Astrocyte of the cerebellum (primary cell): ENCODE results near the gene ANK2.
"Not testable (repeated sequence)": the region's sequence is repeated elsewhere in the genome, so short reads cannot be mapped to it uniquely, and the experiment has no call there.

ENCODE experiments used
- DNase-seq: peaks from one replicate; pipeline ENCODE4 v3.0.0-alpha.2; 2011; ENCODE audit warnings: low read depth
- H3K4me3 ChIP-seq: 2 replicates; pipeline ENCODE4 v1.5.1; 2011; ENCODE audit warnings: mild to moderate bottlenecking, low read depth, low read length, moderate library complexity
- in situ Hi-C: cut with HindIII; loops from 2 replicates; pipeline ENCODE4 v1.10.0; 2017; ENCODE audit warnings: low sequenced_read_pairs
- TF ChIP-seq, protein P1 (sequence below): IDR thresholded peaks from 2 replicates; pipeline ENCODE4 v1.5.1; 2012; ENCODE audit warnings: low read length, low read depth, moderate library complexity, mild to moderate bottlenecking; ENCODE audit errors: missing control alignments

ANK2 gene

GRCh38 chr4:113065629-113066028 is 16.2 kb downstream of the ANK2 start:
- TF ChIP-seq, protein P1, sequence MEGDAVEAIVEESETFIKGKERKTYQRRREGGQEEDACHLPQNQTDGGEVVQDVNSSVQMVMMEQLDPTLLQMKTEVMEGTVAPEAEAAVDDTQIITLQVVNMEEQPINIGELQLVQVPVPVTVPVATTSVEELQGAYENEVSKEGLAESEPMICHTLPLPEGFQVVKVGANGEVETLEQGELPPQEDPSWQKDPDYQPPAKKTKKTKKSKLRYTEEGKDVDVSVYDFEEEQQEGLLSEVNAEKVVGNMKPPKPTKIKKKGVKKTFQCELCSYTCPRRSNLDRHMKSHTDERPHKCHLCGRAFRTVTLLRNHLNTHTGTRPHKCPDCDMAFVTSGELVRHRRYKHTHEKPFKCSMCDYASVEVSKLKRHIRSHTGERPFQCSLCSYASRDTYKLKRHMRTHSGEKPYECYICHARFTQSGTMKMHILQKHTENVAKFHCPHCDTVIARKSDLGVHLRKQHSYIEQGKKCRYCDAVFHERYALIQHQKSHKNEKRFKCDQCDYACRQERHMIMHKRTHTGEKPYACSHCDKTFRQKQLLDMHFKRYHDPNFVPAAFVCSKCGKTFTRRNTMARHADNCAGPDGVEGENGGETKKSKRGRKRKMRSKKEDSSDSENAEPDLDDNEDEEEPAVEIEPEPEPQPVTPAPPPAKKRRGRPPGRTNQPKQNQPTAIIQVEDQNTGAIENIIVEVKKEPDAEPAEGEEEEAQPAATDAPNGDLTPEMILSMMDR: no peak
- no peak overlapping the region for H3K4me3 ChIP-seq
- in situ Hi-C loops: no loop called here
- no peak for DNase-seq

DNA sequence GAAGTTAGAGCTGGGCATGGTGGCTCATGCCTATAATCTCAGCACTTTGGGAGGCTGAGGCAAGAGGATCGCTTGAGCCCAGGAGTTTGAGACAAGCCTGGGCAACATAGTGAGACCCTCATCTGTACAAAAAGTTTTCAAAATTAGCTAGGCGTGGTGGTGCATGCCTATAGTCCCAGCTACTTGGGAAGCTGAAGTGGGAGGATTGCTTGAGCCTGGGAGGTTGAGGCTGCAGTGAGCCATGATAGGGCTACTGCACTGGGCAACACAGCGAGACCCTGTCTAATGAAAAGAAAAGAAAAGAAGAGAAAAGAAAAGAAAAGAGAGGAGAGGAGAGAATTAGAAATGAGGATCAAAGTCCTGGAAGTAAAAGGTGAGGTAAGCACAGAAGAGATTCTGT is 19.3 kb downstream of the ANK2 start:
- in situ Hi-C loops, DNase-seq, H3K4me3 ChIP-seq: not testable (repeated sequence)

DNA sequence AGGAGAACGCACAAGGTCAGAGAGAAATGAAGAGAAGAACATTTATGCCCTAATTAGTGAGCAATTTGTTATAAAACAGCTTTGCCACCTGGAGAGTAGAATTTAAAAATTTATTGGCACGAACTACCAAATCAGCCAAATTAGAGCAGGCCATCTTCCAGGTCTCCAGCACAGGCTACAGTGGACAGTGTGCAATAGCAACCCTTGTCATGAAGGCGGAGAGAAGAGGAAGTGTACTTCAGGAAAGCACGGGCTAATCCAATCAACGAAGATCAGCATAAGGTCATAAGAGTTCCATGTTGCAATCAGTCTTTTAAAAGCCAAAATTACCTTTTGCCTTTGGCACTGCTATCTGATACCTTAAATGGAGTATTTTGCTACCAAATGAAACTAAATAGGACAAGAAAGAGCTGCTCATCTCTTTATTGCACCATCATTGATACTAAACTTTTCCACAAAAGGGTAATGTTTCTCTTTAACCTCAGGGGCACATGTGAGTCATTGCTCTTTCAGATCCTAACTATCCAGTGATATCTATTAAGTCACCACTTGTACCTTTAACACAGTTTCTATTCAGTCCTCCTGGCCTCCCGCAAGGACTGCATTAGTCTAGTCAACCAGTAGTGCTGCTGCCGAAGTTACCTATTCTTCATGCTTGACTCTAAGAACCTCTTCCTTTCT is 19.9 kb downstream of the ANK2 start:
- no peak for DNase-seq
- in situ Hi-C loops: no loop called here
- H3K4me3 ChIP-seq: no peak overlapping the region
- TF ChIP-seq, protein P1: no peak

GRCh38 chr4:113070755-113071154 is 21.3 kb downstream of the ANK2 start:
- in situ Hi-C loops: no loop called here
- TF ChIP-seq, protein P1: no peak
- no peak overlapping the region for H3K4me3 ChIP-seq
- DNase-seq: no peak

DNA sequence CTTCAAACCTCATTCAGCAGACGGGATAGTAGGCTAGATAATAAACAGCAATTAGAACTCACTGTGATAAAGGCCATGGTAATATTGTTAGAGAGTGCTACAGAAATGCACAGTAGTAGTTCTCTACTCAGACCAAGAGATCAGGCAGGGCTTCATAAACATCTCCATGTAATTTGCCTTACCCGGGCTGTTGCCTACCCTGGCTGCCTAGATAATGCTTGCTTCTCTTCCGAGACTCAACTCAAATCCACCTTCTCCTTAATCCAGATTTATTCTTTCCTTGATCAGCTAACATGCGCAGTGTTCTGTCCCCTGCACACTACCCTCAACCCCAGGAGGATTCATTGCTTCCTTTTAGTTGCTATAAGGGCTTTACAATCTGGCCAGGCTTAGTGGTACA is 21.8 kb downstream of the ANK2 start:
- in situ Hi-C loops: no loop called here
- H3K4me3 ChIP-seq: no peak overlapping the region
- TF ChIP-seq, protein P1: no peak
- no peak for DNase-seq

GRCh38 chr4:113071805-113072204 is 22.4 kb downstream of the ANK2 start:
- H3K4me3 ChIP-seq: no peak overlapping the region
- no peak for DNase-seq
- TF ChIP-seq, protein P1: no peak
- in situ Hi-C loops: no loop called here

DNA sequence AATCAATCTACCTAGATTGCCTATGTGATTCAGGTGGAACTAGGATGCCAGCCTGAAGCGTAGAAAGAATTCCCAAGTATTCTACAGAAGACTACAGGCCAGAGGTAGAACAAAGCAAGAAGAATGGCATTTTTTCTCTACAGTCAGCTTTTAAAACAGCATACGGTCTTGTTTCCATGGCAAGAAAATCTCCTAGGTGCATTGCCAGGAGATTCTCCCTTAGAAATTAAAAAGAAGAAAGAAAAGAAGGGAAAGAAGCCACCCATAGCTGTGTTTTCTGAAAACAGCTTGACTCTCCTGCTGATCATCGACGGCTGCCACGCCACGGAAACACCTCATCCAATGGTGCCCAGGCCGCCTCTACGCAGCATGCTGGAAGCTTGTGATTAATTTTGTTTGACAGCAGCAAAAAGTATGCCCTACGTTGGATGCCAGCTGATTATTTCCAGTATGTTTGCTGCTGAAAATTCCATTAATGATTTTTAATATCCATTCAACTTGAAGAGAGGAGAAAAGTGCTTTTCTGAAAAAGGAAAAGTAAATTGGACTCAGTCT is 24.1 kb downstream of the ANK2 start:
- no peak for DNase-seq
- TF ChIP-seq, protein P1: no peak
- H3K4me3 ChIP-seq: no peak overlapping the region
- in situ Hi-C loops: no loop called here
